IPS-NIHi7 (cell line): Measurements from ENCODE around the gene CRYGN.
A peak's percentile ranks its signal among the peaks of the same experiment; 100 is the strongest.

Experiments
- DNase-seq: peaks from one replicate; pipeline ENCODE4 v3.0.0; 2012; ENCODE audit warnings: mixed read lengths; ENCODE audit errors: extremely low spot score

The CRYGN gene, protein sequence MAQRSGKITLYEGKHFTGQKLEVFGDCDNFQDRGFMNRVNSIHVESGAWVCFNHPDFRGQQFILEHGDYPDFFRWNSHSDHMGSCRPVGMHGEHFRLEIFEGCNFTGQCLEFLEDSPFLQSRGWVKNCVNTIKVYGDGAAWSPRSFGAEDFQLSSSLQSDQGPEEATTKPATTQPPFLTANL

DNA sequence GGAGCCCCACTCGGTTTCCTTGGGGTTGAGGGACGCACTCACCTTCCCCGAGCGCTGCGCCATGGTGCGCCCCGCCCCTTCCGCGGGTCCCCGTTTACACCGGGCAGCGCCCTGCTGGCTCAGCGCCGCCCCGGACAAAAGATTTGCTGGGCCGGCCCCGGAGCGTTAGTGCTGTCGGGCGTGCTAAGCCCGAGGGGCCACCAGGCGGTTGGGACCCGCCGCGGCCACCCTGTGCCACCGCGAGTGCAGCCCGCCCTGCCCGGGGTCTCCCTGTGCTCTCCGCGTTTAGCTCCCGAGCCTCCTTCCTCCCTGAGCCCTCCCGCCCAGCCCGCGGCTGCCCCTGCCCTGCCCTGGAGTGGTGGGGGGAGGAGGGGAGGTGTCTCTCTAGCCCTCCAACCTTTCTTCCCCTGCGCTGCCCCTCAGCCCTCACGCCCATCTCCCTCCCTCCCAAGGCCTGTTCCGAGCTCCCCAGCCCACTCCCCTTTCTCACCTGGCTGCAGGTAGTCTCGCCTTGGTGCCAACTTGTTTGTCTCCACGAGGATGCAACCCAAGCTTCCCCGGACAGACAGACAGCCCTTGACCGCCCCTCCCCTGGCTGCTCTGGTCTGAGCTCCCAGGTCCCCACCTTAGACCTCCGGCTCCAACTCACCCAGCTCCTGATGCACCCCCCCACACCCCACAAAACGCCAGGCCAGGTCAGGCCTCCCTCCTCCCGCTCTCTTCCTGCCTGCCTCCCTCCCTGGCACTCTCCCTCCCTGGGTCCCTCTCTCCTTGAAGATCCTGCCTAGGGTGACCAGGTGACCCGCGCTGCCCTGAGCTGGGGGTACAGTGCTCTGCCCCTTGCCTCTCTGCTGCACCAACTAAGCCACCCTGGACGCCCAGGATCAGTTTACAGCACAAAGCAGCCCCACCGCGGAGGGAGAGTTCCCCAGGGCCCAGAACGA lies at the start of gene CRYGN:
CRYGN (minus strand) TSS at position 287 of the 944 bp plus-strand sequence; CDS start at position 63, 224 bp downstream.
- peak; percentile 82 for DNase-seq

DNA sequence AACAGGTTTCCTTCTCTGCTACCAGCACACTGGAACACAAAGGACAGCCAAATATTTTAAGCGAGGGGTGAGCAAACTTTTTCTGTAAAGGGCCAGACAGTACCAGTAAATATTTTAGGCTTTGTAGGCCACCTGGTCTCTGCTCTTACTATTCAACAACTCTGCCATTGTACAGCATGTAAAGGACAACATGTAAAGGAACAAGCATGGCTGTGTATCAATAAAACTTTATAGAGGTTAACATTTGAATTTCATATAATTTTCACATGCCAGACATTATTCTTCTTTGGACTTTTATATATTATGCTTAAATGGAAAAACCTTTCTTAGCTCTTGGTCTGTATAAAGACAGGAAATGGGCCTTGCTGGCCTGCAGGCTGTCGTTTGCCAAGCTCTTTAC lies 49.6 kb upstream of the CRYGN start:
- no peak for DNase-seq

DNA sequence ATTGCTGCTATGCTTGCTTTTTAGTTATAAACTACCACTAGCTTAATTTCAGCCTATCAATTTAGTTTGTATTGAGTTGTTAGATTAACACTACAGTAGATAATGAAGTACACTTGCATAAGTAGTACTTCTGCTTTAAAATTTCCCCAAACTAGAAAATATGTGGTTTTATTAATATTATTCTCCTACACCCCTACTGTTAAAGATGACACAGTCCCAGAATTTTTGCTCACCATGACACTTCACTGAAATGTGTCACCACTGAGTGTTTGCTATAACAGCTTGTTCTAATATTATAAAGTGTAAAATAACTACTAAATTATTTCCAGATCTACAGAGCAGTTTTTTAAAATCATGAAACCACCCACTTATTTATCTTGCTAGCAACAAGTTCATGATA lies 48.2 kb upstream of the CRYGN start:
- DNase-seq, result no peak

DNA sequence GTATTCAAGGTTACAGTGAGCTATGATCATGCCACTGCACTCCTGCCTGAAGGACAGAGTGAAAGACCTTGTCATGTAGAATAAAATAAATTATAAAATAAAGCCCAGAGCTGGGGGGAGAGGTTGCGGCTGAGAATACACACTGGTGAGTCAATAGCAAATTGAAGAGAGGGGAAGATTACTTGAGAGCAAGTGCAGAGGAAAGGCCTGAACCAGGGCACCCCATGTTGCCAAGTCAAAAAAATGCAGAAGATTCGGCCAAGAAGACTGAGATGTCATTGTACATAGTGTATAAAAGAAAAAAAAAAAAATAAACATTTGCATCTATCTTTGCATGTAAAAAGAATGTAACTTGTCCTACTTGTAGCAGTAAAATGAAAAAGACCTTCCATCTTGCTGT lies 47.3 kb upstream of the CRYGN start:
- DNase-seq, result no peak

DNA sequence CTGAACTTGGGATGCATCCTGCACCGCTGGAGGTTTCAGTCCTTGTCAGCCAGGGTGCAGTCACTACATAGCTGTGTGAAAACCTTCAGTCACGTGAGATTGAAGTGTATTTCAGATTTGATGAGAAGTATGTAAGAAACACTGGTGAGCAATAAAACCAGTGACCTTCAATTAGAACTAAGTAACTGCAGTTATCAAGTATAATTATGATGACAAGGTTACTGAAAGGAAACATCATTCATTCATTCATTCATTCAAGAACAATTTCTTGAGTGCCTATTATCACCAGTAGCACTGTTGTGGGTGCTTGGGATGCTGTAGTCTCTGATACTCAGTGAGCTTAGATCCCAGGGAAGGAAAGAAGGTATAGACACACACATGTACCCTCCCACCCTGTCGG lies 46.1 kb upstream of the CRYGN start:
- DNase-seq, result no peak

DNA sequence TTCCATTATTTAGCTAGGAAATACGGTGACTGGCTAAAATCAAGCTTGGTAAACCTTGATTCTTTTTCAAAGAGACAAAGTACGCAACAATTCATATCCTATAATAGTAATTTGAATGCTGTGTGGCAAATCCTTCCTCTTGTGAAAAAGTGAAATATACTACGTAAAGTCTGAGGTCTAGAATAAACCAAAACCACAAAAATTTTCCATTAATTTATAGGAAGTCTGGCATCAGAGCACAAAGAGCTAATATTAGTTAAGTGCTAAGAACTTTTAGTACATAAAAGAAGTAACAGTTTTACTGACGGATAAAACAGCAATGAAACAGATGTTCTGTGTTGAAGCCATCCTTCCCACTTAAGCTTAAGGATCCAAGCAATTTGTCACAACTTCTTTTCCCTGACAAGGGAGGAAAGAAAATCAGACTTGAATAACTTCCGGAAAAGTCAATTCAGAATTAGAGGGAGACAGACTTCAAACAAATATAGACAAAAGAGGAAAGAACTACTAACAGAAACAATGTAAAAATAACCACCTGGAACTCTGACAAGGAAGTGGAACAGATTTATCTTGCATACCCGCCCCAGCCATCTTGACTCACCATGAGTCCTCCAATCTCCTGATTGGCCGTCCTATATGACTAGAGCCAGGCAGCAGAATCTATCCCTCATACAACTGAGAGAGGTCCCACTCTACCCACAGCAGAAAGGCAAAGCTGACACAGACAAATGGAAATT lies 45.2 kb upstream of the CRYGN start:
- no peak for DNase-seq

DNA sequence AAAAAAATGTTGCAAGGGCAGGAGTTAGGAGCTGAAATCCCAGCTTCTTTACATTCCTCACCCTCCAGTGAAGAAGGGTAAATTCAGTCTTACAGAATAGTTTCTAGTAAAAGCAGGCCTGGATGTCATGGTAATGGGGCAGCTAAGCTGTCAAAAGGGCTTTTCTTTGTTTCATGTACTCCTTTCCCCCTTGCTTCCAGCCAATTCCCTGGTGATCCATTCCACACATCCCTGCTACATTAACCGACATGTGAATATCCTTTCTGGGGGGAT lies 43.7 kb upstream of the CRYGN start:
- DNase-seq, result no peak

DNA sequence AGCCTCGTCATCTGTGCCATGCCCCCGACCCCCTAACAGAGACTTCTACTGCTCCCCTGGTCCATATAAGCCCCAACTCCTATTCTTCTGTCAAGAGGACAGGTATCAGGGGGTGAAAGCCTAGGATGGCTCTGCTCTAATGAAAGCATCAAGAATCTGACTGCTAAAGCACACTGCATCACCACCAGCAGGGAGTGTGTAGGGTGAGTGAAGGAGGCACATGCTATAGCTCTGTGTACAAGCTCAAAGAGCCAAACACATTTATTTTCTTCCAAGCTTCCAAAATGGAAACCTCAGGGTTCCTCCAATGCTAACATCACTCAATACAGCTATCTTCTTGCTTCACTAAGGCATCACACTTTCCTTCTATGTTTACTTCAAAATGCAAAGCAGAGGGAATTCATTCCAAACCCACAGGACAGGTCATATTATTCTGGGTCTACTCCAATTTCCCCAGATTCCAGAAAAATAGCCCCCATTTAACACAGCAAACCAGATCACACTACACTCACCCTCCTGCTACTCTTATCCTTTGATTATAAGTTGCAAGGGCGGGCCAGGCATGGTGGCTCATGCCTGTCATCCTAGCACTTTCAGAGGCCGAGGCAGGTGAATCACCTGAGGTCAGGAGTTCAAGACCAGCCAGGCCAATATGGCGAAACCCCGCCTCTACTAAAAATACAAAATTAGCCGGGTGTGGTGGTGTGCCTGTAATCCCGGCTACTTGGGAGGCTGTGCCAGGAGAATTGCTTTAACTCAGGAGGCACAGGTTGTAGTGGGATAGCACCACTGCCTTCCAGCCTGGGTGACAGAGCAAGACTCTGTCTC lies 43.2 kb upstream of the CRYGN start:
- DNase-seq, result no peak

DNA sequence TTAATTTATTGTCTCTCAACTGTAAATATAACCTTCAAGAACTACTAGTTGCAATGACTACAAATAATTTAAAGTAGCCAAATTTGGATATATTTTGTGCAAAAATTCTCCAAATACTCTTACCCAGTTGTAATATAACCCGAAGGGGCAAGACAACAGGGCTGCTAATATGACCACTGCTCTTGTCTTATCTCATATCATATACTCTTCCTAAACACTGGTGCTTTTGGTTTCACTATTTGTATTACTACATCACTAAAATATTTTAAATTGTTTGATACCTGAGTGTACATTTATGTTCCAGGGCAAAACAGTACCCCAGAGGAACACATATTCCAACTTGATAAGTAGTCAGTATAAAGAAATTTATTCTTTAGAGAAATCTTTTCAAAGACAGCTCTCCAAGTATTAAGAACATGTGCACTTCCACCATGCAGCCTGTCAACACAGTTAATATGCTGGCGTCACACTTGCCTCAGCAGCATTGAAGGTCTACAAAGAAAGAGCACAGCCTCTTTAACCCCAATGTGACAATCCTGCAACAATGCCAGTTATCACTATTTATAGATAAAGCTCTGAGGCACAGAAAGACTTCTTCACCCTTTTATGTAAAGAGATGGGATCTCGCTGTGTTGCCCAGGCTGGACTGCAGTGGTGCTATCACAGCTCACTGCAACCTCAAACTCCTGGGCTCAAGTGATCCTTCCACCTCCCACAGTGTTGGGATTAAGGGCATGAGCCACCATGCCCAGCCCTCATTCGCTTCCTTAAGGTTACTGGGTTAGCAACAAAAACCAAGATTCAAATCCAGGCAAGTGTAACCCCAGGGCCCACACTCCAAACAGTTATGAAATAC lies 41.9 kb upstream of the CRYGN start:
- DNase-seq, result no peak

DNA sequence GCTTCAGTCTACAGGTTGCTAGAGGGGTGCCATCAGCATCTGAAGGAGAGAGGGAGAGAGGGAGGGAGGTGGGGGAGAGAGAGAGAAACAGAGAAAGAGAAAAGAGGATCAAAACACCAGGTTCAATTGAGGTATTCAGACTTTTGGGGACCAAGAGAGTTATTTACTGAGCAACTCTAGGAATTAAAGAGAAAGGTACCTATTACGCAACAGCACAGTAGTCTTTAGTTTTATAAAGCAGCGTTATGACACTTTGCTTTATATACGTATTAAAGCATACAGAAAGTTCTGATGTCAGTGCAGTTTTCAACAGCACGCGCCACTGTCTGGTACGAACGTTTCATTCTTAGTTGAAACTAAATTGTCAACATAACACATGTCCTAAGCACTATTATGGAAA lies 37.9 kb upstream of the CRYGN start:
- no peak for DNase-seq

DNA sequence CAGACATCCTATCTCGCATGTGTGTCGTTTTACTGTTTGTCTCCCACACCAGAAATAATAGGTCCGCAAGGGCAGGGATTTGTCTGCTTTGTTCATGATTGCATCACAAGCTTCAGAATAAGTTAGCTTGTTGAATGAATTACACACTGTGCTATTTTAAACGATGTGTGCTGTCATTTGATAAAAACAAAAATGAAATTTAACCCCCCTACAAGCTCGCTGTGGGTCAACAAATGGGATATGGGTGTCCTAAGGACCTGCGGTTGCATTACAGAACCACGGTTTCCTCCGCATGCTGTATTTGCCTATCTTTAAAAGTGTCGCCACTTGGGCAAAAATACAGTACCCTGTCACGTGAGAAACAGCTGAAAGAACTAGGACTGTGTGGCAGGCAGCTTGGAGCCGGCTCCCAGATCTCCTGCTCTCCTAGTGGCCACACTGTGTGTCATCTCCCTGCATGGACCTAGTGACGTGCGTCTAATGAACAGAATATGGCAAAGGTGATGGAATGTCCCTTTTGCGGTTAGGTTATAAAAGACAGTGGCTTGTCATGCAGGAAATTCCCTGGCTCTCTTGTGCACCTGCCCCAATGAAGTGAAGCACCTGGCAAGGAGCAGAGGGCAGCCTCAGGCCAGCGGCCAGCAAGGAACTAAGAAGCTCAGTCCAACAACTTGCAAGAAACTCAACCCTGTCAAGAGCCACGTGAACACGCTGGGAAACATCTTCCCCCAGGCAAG lies 32.9 kb upstream of the CRYGN start:
- no peak for DNase-seq

DNA sequence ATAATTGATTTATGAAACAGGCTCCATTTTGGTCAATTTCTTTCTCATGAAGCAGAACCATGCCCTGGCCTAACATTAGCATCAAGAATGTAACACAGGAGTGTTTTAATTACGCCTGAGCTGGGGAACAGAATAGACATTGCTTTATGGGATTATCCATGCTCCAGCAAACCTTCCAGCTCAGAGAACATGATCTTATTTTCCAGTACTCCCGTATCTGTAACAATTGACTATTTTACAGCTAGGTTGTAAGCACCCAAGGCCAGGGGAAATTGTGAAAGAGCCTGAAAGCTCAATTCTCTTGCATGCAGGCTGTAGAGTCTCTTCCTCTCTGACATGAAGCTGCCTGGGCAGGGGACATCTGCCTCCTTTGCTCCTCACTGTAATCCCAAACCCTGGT lies 30.8 kb upstream of the CRYGN start:
- DNase-seq, result no peak

DNA sequence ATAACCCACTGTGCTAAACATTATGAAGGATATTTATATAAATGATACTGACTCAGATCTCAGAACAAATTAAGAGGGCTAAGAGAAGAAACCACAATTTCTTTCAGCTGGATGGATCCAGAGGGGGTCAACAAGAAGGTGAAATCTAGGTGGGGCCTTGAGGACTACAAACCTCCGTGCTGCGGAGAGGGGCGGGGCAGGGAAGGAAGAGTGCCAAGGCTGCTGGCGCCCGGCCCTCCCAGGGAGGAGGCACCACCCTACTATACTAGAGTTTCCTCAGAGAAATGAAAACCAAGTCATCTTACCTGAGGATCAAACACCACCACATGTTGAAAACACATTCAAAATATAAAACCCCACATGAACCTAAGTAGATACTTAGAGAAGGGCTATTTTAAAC lies 29.3 kb upstream of the CRYGN start:
- DNase-seq, result no peak

DNA sequence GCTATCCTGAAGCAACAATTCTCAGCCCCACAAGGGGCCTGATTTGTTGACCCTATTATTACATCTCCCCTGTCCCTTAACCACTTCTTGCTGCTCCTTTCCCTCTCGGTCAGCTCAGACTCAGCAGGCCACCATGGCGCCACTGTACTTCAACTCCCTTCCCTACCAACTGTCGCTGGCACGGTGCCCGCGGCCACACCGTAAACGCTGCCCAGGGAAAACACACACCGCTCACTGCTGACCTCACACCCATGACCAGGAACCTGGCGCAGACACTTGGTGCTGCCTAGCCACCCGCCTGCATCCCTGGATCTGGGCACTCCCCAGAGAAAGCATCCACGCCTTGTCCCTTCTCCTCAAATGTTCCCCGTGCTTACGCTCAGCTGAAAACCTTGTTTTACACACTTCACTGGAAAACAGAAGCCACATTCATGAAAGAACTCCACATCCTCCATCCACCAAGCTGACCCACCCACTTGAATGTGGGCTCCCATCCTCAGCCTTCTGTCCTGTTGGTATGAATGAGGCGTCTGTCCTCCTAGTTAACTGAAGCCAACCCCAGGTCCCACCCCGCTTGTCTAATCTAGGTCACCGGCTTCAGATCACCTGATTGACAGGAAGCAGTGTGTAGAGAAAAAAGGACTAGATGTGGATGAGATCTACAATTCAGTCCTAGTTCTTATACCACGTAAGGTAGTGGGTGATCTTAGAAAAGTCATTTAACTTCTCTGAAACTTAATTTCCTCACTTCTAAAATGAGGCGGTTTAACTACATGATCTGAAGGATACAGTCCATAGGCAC lies 28.5 kb upstream of the CRYGN start:
- no peak for DNase-seq

DNA sequence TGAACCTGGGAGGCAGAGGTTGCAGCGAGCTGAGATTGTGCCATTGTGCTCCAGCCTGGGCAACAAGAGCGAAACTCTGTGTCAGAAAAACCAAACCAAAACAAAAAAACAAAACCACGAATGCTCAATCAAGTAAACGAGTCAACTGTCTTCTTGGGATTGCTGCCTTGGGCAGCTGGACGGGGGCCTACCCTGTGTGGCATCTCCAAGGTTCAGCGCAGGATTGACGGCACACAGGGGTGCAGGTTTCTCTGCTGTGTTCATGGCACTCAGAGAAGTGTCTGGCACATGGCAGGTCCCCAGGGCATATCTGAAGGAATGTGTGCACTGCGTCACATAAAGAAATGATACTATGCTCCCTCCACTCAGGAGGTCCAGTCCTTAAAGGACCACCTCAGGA lies 25.2 kb upstream of the CRYGN start:
- DNase-seq, result no peak

DNA sequence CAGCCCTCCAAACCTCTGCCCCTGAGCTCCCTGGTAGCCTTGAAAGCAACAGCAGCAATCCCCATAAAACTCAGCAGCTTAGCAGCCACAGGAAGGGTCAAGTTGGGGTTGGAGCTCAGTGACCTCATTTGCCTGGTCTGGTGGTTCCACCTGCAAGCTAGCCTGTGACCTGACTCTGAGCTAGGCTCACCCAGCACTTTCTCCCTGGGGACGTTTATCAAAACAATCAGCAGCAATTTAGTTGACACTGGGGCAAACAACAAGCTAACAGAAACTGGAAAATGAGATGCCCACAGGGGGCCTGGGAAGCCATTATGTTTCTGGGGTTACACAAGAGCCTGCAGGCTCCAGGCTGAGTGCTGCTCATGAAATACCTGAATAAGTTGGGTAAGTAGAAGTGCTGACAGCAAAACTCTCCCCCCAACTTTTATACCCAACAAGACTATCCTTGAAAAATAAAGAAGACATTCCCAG lies 22.4 kb upstream of the CRYGN start:
- DNase-seq, result no peak

DNA sequence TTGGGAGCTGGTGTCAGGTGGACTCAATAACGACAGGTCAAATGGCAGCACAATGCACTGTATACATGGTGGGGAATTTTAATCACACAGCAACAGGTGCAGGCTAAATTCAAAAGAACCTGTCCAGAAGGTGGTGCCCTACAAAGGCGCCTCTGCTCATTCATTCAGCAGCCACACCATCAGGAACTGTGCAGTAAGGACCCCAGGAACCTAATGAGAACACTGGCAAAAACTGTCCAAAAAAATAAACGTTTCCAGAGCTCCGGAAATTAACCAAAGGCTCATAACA lies 21.9 kb upstream of the CRYGN start:
- DNase-seq, result no peak

DNA sequence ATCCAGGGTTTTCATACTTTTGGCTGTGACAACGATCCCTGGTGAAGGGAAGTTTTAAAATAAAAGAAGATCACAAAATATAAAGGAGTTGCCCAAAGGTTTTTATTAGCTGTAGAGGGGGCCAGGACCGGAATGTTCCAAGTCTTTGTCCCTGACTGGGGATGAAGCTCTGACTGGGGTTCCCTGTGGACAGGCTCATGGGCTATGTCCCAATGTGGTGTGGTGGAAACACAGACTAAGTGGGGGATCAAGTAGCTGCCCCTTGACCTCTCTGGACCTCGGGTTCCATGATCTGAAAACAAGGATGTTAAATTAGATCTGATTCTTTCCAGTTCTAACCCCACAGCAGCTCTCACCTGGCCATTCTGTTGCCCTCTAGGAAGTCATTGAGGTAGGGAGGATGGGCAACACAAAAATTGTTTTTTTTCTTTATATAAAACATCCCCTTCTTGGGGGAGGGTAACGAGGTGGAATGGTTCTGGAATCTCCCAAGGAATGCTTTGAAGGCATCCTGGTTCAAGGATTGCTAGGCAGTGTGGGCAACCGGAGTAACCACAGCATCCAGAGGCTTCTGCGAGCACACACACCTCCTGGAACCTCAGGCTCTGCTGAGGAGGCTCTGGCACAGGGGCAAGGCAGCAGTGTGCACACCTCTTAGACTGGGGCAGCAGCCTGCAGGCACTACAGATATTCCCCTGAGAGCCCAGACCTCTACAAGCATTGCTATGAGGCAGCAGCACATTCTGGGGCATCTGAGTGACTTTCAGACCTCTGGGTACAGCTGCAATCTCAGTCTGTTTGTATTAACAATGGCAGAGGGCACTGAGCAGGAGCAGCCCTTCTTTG lies 21.4 kb upstream of the CRYGN start:
- DNase-seq, result no peak

DNA sequence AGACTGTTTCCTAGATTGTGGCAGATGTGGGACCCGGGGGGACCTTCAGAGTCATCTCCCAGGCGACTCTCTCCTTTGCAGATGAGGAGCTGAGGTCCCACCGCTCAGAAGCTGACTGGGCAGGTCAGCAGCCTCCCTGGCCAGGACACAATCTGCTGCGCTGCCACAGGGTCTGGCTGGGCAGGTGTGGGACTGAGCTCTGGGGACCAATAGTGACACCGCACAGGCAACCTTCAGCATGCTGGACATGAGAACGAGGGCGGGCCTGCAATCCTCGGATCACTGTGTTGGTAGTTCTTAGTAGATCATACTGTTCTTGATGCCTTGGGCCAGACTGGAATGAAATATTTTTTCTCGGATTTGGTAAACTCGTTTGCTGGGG lies 20.5 kb upstream of the CRYGN start:
- DNase-seq, result no peak
